Measurements from ENCODE around the gene MUC22. TPM values are rescaled to one million over a fixed set of nuclear protein-coding genes. Genes with fewer than 3 reads are reported as not detected.

Gene MUC22
- total and polyA plus RNA-seq, 2 donors from 2014 or later, result not detected

- intact Hi-C loops (cut with DNase I), result no loop called here
- Histone ChIP-seq H3K9me3 (ENCODE audit: control insufficient read depth in 2 of 3, insufficient read depth in 1 of 3, low read length in 3 of 3) (no peaks in the 10 kb centered on the region), H3K27me3 (ENCODE audit: control insufficient read depth, insufficient read depth, low read length) (no peaks in the 10 kb centered on the region), H3K27ac (ENCODE audit: low read depth in 2 of 2, low read length in 2 of 2) (no peak overlapping the region), H3K9ac (ENCODE audit: low read length in 3 of 3) (no peak overlapping the region), H3K4me1 (ENCODE audit: control insufficient read depth in 2 of 3, insufficient read depth in 2 of 3, low read depth in 1 of 3, low read length in 3 of 3) (no peaks in the 10 kb centered on the region), H3K4me3 (ENCODE audit: low read length in 3 of 3) (no peak overlapping the region), H3K36me3 (ENCODE audit: control insufficient read depth in 2 of 3, insufficient read depth in 3 of 3, low read length in 3 of 3) (no peaks in the 10 kb centered on the region)
- FAIRE-seq, result no peak
- peak in 4 of 5 donors; percentile 44 to 73 (median 48) for DNase-seq
- TF ChIP-seq, protein P1, sequence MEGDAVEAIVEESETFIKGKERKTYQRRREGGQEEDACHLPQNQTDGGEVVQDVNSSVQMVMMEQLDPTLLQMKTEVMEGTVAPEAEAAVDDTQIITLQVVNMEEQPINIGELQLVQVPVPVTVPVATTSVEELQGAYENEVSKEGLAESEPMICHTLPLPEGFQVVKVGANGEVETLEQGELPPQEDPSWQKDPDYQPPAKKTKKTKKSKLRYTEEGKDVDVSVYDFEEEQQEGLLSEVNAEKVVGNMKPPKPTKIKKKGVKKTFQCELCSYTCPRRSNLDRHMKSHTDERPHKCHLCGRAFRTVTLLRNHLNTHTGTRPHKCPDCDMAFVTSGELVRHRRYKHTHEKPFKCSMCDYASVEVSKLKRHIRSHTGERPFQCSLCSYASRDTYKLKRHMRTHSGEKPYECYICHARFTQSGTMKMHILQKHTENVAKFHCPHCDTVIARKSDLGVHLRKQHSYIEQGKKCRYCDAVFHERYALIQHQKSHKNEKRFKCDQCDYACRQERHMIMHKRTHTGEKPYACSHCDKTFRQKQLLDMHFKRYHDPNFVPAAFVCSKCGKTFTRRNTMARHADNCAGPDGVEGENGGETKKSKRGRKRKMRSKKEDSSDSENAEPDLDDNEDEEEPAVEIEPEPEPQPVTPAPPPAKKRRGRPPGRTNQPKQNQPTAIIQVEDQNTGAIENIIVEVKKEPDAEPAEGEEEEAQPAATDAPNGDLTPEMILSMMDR (IDR thresholded peaks at IDR 0.05; ENCODE audit: borderline replicate concordance, extremely low read depth, insufficient read depth), result no peak
Observed at GRCh38 chr6:31053873-31054272, 43.6 kb downstream of the MUC22 start.

DNA sequence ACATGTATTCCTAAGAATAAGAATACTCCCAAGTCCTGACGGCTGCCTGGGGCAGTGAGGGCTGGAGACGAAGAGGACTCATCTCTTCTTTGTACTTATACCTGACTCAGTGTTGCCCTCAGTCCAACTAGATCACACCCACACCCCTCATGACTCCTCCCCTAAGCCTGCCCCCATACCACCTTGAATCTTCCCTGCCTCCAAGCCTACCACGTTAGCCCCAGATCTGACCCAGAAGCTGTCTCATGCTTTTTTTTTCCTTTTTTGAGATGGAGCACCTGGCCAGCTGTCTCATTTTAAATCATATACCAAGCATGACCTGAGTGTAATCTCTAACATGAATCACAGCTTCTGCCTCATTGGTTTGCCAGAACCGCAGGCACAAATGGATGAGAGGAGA lies 45.2 kb downstream of the MUC22 start:
- H3K4me3 ChIP-seq (ENCODE audit: low read length in 3 of 3), result no peak overlapping the region
- FAIRE-seq (no peak), DNase-seq (no peak)
- H3K9ac ChIP-seq (ENCODE audit: low read length in 3 of 3), result no peak overlapping the region
- TF ChIP-seq, protein P1 (IDR thresholded peaks at IDR 0.05; ENCODE audit: borderline replicate concordance, extremely low read depth, insufficient read depth), result no peak
- intact Hi-C loops (cut with DNase I), result no loop called here
- no peaks in the 10 kb centered on the region for H3K4me1 ChIP-seq (ENCODE audit: control insufficient read depth in 2 of 3, insufficient read depth in 2 of 3, low read depth in 1 of 3, low read length in 3 of 3)
- H3K27ac ChIP-seq (ENCODE audit: low read depth in 2 of 2, low read length in 2 of 2), result no peak overlapping the region
- no peaks in the 10 kb centered on the region for H3K27me3 ChIP-seq (ENCODE audit: control insufficient read depth, insufficient read depth, low read length)
- no peaks in the 10 kb centered on the region for H3K9me3 ChIP-seq (ENCODE audit: control insufficient read depth in 2 of 3, insufficient read depth in 1 of 3, low read length in 3 of 3)
- no peaks in the 10 kb centered on the region for H3K36me3 ChIP-seq (ENCODE audit: control insufficient read depth in 2 of 3, insufficient read depth in 3 of 3, low read length in 3 of 3)

DNA sequence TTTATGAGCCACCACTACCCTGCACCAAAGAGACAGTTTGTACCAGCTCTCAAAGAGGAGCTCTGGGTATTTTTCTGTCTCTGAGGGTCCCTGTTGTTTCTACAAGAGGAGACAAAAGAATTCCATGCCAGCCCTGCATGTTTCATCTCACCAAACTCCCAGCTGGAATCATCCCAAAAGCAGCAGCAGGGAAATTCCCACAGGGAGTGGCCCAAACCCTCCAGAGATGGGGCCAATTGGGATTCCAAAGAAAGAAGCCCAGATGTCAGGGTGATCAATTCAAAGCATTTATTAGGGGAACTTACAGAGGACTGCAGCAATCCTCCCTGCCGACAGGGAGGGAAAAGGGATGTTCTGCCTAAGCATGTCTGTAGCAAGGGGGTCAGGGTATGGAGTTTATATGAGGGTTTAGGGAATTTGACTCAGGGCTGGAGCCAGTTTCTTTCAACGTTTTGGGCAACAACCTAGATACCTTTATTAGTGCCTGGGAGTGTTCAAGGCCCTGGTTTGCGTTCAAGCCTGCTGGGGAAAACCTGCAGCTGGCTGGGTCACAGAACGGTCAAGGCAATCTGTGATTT lies 47.2 kb downstream of the MUC22 start:
- DNase-seq, result no peak
- H3K36me3 ChIP-seq (ENCODE audit: control insufficient read depth in 2 of 3, insufficient read depth in 3 of 3, low read length in 3 of 3), result no peaks in the 10 kb centered on the region
- no peaks in the 10 kb centered on the region for H3K27me3 ChIP-seq (ENCODE audit: control insufficient read depth, insufficient read depth, low read length)
- no peaks in the 10 kb centered on the region for H3K4me1 ChIP-seq (ENCODE audit: control insufficient read depth in 2 of 3, insufficient read depth in 2 of 3, low read depth in 1 of 3, low read length in 3 of 3)
- no peak overlapping the region for H3K4me3 ChIP-seq (ENCODE audit: low read length in 3 of 3)
- TF ChIP-seq, protein P1 (IDR thresholded peaks at IDR 0.05; ENCODE audit: borderline replicate concordance, extremely low read depth, insufficient read depth), result no peak
- intact Hi-C loops (cut with DNase I), result no loop called here
- H3K27ac ChIP-seq (ENCODE audit: low read depth in 2 of 2, low read length in 2 of 2), result no peak overlapping the region
- no peaks in the 10 kb centered on the region for H3K9me3 ChIP-seq (ENCODE audit: control insufficient read depth in 2 of 3, insufficient read depth in 1 of 3, low read length in 3 of 3)
- FAIRE-seq, result no peak
- no peak overlapping the region for H3K9ac ChIP-seq (ENCODE audit: low read length in 3 of 3)

Data from kidney (tissue), 14 donors.